GM19372 (cell line): ENCODE results near the gene IER2.
"Not testable (repeated sequence)": the region's sequence is repeated elsewhere in the genome, so short reads cannot be mapped to it uniquely, and the experiment has no call there.

Source experiments
- ATAC-seq: cut with Tn5 transposase; IDR thresholded peaks from one replicate; pipeline ENCODE4 v1.9.1; 2021; ENCODE audit warnings: mild to moderate bottlenecking, low read depth, moderate library complexity; ENCODE audit not compliant: unreplicated experiment

Gene IER2

GRCh38 chr19:13162724-13163608, 12.8 kb downstream of the IER2 start:
- ATAC-seq = no peak

GRCh38 chr19:13163609-13164342, 13.6 kb downstream of the IER2 start:
- no peak for ATAC-seq

- ATAC-seq = no peak
Observed at GRCh38 chr19:13164343-13165161, 14.3 kb downstream of the IER2 start.

- no peak for ATAC-seq
Observed at GRCh38 chr19:13165162-13165997, 15.2 kb downstream of the IER2 start.

GRCh38 chr19:13166151-13166550, 15.9 kb downstream of the IER2 start:
- ATAC-seq = not testable (repeated sequence)

GRCh38 chr19:13169769-13170168, 19.6 kb downstream of the IER2 start:
- ATAC-seq = no peak

- no peak for ATAC-seq
Observed at GRCh38 chr19:13171146-13171545, 20.9 kb downstream of the IER2 start.

- ATAC-seq = no peak
Observed at GRCh38 chr19:13172346-13173138, 22.3 kb downstream of the IER2 start.

GRCh38 chr19:13173139-13173737, 23.0 kb downstream of the IER2 start:
- no peak for ATAC-seq

- ATAC-seq = no peak
Observed at GRCh38 chr19:13176345-13176744, 26.1 kb downstream of the IER2 start.

GRCh38 chr19:13177584-13177983, 27.4 kb downstream of the IER2 start:
- ATAC-seq = not testable (repeated sequence)

GRCh38 chr19:13178291-13178690, 28.1 kb downstream of the IER2 start:
- not testable (repeated sequence) for ATAC-seq

- no peak for ATAC-seq
Observed at GRCh38 chr19:13181747-13182388, 31.7 kb downstream of the IER2 start.

GRCh38 chr19:13184926-13185325, 34.7 kb downstream of the IER2 start:
- not testable (repeated sequence) for ATAC-seq

- not testable (repeated sequence) for ATAC-seq
Observed at GRCh38 chr19:13185763-13186657, 35.8 kb downstream of the IER2 start.

GRCh38 chr19:13186688-13187087, 36.5 kb downstream of the IER2 start:
- not testable (repeated sequence) for ATAC-seq

- no peak for ATAC-seq
Observed at GRCh38 chr19:13187419-13187818, 37.2 kb downstream of the IER2 start.
